ENCODE results near the gene DUOX1. TPM values are rescaled to one million over a fixed set of nuclear protein-coding genes. Genes with fewer than 3 reads are reported as not detected.

The DUOX1 gene
- total RNA-seq, 1 donor from 2014 or later = 0.14 TPM

- peak overlapping the region; percentile 33 for H3K4me3 Mint-ChIP-seq
- intact Hi-C loops (cut with micrococcal nuclease) = no loop called here
- H3K27ac Mint-ChIP-seq = no peak overlapping the region
- no peaks in the 10 kb centered on the region for H3K36me3 Mint-ChIP-seq (ENCODE audit: low read depth)
- H3K27me3 Mint-ChIP-seq = peaks cover 77% of the 10 kb centered on the region
- peak; percentile 62 for DNase-seq
- peaks cover 18% of the 10 kb centered on the region for H3K4me1 Mint-ChIP-seq
- no peaks in the 10 kb centered on the region for H3K9me3 Mint-ChIP-seq
Observed at GRCh38 chr15:45112591-45113379, 17.0 kb upstream of the DUOX1 start.

- H3K4me3 Mint-ChIP-seq = no peak overlapping the region
- intact Hi-C loops (cut with micrococcal nuclease) = no loop called here
Observed at GRCh38 chr15:45113380-45113990, 16.3 kb upstream of the DUOX1 start.

GRCh38 chr15:45114076-45114750, 15.6 kb upstream of the DUOX1 start, which contains the start of the genes DUOX2 and DUOXA2:
TSS of gene DUOX2 (minus strand) at chr15:45114172. CDS start at chr15:45113411, 761 bp downstream.
TSS of gene DUOXA2 (plus strand) at chr15:45114326. CDS start at chr15:45114606, 280 bp downstream.
- Mint-ChIP-seq H3K27ac (no peak within 1 kb of the TSS), H3K4me3 (no peak within 1 kb of the TSS), H3K9me3 (no peaks in the 10 kb centered on the region), H3K27me3 (peaks cover 80% of the 10 kb centered on the region), H3K36me3 (ENCODE audit: low read depth) (no peaks in the 10 kb centered on the region), H3K4me1 (peaks cover 24% of the 10 kb centered on the region)
- peak; percentile 59 for DNase-seq
- intact Hi-C loops (cut with micrococcal nuclease) = no loop called here

More at GRCh38 chr15:45113380-45113990, 16.3 kb upstream of the DUOX1 start:
- Mint-ChIP-seq H3K9me3 (no peaks in the 10 kb centered on the region), H3K4me1 (peaks cover 24% of the 10 kb centered on the region), H3K27ac (no peak overlapping the region), H3K36me3 (ENCODE audit: low read depth) (no peaks in the 10 kb centered on the region), H3K27me3 (peaks cover 84% of the 10 kb centered on the region)
- no peak for DNase-seq

- H3K9me3 Mint-ChIP-seq = no peaks in the 10 kb centered on the region
Observed at GRCh38 chr15:45114751-45115085, 15.1 kb upstream of the DUOX1 start.

GRCh38 chr15:45115312-45115820, 14.4 kb upstream of the DUOX1 start:
- Mint-ChIP-seq H3K27me3 (peaks cover 71% of the 10 kb centered on the region), H3K4me3 (no peak overlapping the region), H3K4me1 (peaks cover 24% of the 10 kb centered on the region), H3K9me3 (no peaks in the 10 kb centered on the region), H3K36me3 (ENCODE audit: low read depth) (no peaks in the 10 kb centered on the region), H3K27ac (peak overlapping the region; percentile 45)
- no peak for DNase-seq
- intact Hi-C loops (cut with micrococcal nuclease) = loop anchor here (5.0 kb wide), 1 partner anchor 263 kb away; no protein-coding TSS in a partner anchor

More at GRCh38 chr15:45114751-45115085, 15.1 kb upstream of the DUOX1 start:
- Mint-ChIP-seq H3K36me3 (ENCODE audit: low read depth) (no peaks in the 10 kb centered on the region), H3K27ac (no peak overlapping the region), H3K27me3 (peaks cover 77% of the 10 kb centered on the region), H3K4me1 (peaks cover 24% of the 10 kb centered on the region), H3K4me3 (no peak overlapping the region)
- intact Hi-C loops (cut with micrococcal nuclease) = loop anchor here (5.0 kb wide), 1 partner anchor 262 kb away; no protein-coding TSS in a partner anchor
- DNase-seq = no peak

- no peaks in the 10 kb centered on the region for H3K36me3 Mint-ChIP-seq (ENCODE audit: low read depth)
Observed at GRCh38 chr15:45116006-45116481, 13.8 kb upstream of the DUOX1 start.

GRCh38 chr15:45116482-45117307, 13.1 kb upstream of the DUOX1 start:
- DNase-seq = no peak
- H3K27ac Mint-ChIP-seq = no peak overlapping the region
- no peaks in the 10 kb centered on the region for H3K9me3 Mint-ChIP-seq
- H3K27me3 Mint-ChIP-seq = peaks cover 69% of the 10 kb centered on the region
- H3K4me1 Mint-ChIP-seq = peaks cover 24% of the 10 kb centered on the region
- no peaks in the 10 kb centered on the region for H3K36me3 Mint-ChIP-seq (ENCODE audit: low read depth)
- intact Hi-C loops (cut with micrococcal nuclease) = loop anchor here (5.0 kb wide), 1 partner anchor 264 kb away; no protein-coding TSS in a partner anchor
- no peak overlapping the region for H3K4me3 Mint-ChIP-seq

More at GRCh38 chr15:45116006-45116481, 13.8 kb upstream of the DUOX1 start:
- H3K4me1 Mint-ChIP-seq = peaks cover 24% of the 10 kb centered on the region
- no peak overlapping the region for H3K4me3 Mint-ChIP-seq
- intact Hi-C loops (cut with micrococcal nuclease) = loop anchor here (5.0 kb wide), 1 partner anchor 264 kb away; no protein-coding TSS in a partner anchor
- H3K9me3 Mint-ChIP-seq = no peaks in the 10 kb centered on the region
- DNase-seq = no peak
- peaks cover 68% of the 10 kb centered on the region for H3K27me3 Mint-ChIP-seq
- H3K27ac Mint-ChIP-seq = no peak overlapping the region

GRCh38 chr15:45117308-45118130, 12.3 kb upstream of the DUOX1 start:
- Mint-ChIP-seq H3K36me3 (ENCODE audit: low read depth) (no peaks in the 10 kb centered on the region), H3K4me3 (peak overlapping the region; percentile 71)
- intact Hi-C loops (cut with micrococcal nuclease) = loop anchor here (5.0 kb wide), 1 partner anchor 265 kb away; no protein-coding TSS in a partner anchor

GRCh38 chr15:45118131-45118588, 11.6 kb upstream of the DUOX1 start:
- H3K9me3 Mint-ChIP-seq = no peaks in the 10 kb centered on the region
- peak; percentile 95 for DNase-seq
- intact Hi-C loops (cut with micrococcal nuclease) = loop anchor here (5.0 kb wide), 1 partner anchor 266 kb away; no protein-coding TSS in a partner anchor
- H3K4me3 Mint-ChIP-seq = peak overlapping the region; percentile 71
- no peaks in the 10 kb centered on the region for H3K36me3 Mint-ChIP-seq (ENCODE audit: low read depth)
- no peak overlapping the region for H3K27ac Mint-ChIP-seq
- H3K27me3 Mint-ChIP-seq = peaks cover 62% of the 10 kb centered on the region
- H3K4me1 Mint-ChIP-seq = peaks cover 19% of the 10 kb centered on the region

More at GRCh38 chr15:45117308-45118130, 12.3 kb upstream of the DUOX1 start:
- Mint-ChIP-seq H3K27me3 (peaks cover 63% of the 10 kb centered on the region), H3K27ac (no peak overlapping the region), H3K4me1 (peaks cover 19% of the 10 kb centered on the region), H3K9me3 (no peaks in the 10 kb centered on the region)
- DNase-seq = no peak

- no peak for DNase-seq
- no peak overlapping the region for H3K4me3 Mint-ChIP-seq
- no peaks in the 10 kb centered on the region for H3K9me3 Mint-ChIP-seq
- no peak overlapping the region for H3K27ac Mint-ChIP-seq
- intact Hi-C loops (cut with micrococcal nuclease) = loop anchor here (5.0 kb wide), 1 partner anchor 267 kb away; no protein-coding TSS in a partner anchor
- peaks cover 58% of the 10 kb centered on the region for H3K27me3 Mint-ChIP-seq
- peaks cover 17% of the 10 kb centered on the region for H3K4me1 Mint-ChIP-seq
- no peaks in the 10 kb centered on the region for H3K36me3 Mint-ChIP-seq (ENCODE audit: low read depth)
Observed at GRCh38 chr15:45118996-45119395, 10.8 kb upstream of the DUOX1 start.

- Mint-ChIP-seq H3K36me3 (ENCODE audit: low read depth) (no peaks in the 10 kb centered on the region), H3K27me3 (peaks cover 53% of the 10 kb centered on the region), H3K9me3 (no peaks in the 10 kb centered on the region), H3K4me1 (peaks cover 15% of the 10 kb centered on the region), H3K4me3 (no peak overlapping the region), H3K27ac (no peak overlapping the region)
- intact Hi-C loops (cut with micrococcal nuclease) = no loop called here
- DNase-seq = no peak
Observed at GRCh38 chr15:45120081-45120972, 9.5 kb upstream of the DUOX1 start.
